ENCODE data around the gene AK6. TPM values are rescaled to one million over a fixed set of nuclear protein-coding genes. Genes with fewer than 3 reads are reported as not detected.

The AK6 gene
- total RNA-seq, 1 donor from 2014 or later, result 31.4 TPM

DNA sequence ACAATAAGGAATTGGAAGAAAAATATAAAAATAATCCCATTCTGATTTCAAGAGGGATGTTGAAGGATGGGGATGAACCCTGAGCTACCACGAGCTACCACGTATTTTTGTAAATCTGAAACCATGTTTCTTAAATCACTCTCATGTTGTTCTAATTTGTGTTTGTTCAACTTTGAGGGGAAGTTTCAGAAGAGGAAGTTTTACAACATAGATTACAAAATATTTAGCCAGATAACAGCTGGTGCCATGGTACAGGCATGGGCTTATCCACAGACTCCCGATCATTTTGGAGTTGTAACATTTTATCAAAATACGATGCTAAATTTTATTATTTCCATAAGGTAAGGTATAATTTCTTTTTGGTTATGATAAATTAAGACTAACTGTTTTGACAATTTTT, 51.9 kb downstream of the AK6 start:
- TF ChIP-seq, protein P1, sequence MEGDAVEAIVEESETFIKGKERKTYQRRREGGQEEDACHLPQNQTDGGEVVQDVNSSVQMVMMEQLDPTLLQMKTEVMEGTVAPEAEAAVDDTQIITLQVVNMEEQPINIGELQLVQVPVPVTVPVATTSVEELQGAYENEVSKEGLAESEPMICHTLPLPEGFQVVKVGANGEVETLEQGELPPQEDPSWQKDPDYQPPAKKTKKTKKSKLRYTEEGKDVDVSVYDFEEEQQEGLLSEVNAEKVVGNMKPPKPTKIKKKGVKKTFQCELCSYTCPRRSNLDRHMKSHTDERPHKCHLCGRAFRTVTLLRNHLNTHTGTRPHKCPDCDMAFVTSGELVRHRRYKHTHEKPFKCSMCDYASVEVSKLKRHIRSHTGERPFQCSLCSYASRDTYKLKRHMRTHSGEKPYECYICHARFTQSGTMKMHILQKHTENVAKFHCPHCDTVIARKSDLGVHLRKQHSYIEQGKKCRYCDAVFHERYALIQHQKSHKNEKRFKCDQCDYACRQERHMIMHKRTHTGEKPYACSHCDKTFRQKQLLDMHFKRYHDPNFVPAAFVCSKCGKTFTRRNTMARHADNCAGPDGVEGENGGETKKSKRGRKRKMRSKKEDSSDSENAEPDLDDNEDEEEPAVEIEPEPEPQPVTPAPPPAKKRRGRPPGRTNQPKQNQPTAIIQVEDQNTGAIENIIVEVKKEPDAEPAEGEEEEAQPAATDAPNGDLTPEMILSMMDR (IDR thresholded peaks at IDR 0.05), result no peak
- no peak for DNase-seq
- H3K36me3 ChIP-seq, result peaks cover 22% of the 10 kb centered on the region
- no peaks in the 10 kb centered on the region for H3K9me3 ChIP-seq
- no peaks in the 10 kb centered on the region for H3K4me1 ChIP-seq
- H3K27ac ChIP-seq, result no peak overlapping the region
- H3K27me3 ChIP-seq, result no peaks in the 10 kb centered on the region
- ATAC-seq, result peak; percentile 45
- no peak overlapping the region for H3K4me3 ChIP-seq
- intact Hi-C loops (cut with DNase I), result no loop called here

DNA sequence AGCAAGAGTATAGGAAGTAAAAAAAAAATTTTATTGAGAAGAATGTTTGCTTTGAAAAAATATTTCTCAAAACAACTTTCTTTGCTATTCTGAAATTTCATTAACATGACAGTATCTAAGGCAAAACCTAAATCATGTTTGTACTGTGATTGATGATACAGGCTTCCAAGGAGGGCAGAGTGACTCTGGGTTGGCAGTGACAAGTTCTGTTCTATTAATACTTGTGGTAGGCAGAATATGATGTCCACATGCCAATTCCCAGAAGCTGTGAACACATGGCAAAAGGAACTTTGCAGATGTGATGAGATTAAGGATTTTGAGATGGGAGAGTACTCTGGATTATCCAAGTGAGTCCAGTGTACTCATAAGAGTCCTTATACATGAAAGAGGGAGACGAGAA, 53.3 kb downstream of the AK6 start:
- Histone ChIP-seq H3K36me3 (peaks cover 23% of the 10 kb centered on the region), H3K9me3 (no peaks in the 10 kb centered on the region), H3K27ac (no peak overlapping the region), H3K4me3 (no peak overlapping the region), H3K4me1 (no peaks in the 10 kb centered on the region), H3K27me3 (no peaks in the 10 kb centered on the region)
- TF ChIP-seq, protein P1 (IDR thresholded peaks at IDR 0.05), result no peak
- DNase-seq (no peak), ATAC-seq (no peak)
- intact Hi-C loops (cut with DNase I), result no loop called here

DNA sequence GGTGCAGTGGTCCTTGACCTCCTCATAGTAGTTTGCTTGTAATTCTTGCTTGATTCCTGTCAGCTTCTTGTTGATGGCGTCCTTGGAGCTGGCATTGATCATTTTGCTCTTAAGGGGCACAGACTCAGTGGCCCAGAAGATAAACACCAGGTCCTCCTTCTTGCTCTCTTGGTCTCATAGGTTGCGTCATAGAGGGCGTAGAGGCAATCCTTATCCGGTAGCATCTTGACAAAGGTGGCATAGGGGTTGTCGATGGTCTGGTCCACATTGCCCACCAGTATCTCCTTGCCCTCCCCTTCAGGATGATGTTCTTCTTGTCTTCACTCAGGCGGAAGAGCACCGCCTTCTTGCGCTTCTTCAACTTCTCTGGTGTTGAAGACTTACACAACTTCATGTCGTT, 55.9 kb downstream of the AK6 start:
- ATAC-seq, result no peak
- H3K27me3 ChIP-seq, result no peaks in the 10 kb centered on the region
- no peak overlapping the region for H3K4me3 ChIP-seq
- no peaks in the 10 kb centered on the region for H3K9me3 ChIP-seq
- intact Hi-C loops (cut with DNase I), result no loop called here
- DNase-seq, result no peak
- peaks cover 10% of the 10 kb centered on the region for H3K36me3 ChIP-seq
- no peak overlapping the region for H3K27ac ChIP-seq
- no peaks in the 10 kb centered on the region for H3K4me1 ChIP-seq
- TF ChIP-seq, protein P1 (IDR thresholded peaks at IDR 0.05), result no peak

DNA sequence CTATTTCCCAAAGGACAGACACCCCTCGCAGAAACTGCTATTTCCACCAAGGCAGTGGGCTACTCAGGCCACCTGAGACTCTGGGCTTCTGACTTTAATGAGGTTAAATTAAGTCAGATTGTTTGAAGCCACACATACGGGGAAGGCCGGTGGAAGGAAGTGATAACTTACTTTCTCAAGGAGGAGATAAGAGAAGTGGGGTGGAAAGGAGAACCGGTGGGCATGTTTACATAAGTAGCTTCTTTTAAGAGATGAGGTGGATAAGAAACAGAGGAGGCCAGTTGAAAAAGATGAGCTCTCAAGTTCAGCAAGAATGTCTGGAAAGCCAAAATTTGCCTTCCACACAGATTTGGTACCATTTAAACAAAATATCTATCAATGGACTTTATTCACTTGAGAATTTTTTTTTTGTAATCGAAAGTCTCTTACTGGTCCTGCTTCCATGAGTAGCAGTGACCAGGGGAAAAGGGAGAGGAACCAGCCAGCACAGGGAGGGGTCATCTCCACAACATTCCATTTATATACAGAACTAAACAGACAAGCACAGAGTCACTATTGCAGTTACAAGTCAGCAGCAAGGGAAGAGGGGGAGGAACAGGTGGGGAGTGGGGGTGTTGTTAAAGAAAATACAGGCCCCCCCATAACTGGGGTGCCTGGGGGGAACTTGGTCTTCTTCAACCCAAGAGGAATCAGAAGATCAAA, 56.7 kb downstream of the AK6 start:
- Histone ChIP-seq H3K9me3 (no peaks in the 10 kb centered on the region), H3K36me3 (peaks cover 13% of the 10 kb centered on the region), H3K27ac (no peak overlapping the region), H3K4me1 (no peaks in the 10 kb centered on the region), H3K27me3 (no peaks in the 10 kb centered on the region), H3K4me3 (no peak overlapping the region)
- DNase-seq, result no peak
- intact Hi-C loops (cut with DNase I), result no loop called here
- TF ChIP-seq, protein P1 (IDR thresholded peaks at IDR 0.05), result no peak
- no peak for ATAC-seq

DNA sequence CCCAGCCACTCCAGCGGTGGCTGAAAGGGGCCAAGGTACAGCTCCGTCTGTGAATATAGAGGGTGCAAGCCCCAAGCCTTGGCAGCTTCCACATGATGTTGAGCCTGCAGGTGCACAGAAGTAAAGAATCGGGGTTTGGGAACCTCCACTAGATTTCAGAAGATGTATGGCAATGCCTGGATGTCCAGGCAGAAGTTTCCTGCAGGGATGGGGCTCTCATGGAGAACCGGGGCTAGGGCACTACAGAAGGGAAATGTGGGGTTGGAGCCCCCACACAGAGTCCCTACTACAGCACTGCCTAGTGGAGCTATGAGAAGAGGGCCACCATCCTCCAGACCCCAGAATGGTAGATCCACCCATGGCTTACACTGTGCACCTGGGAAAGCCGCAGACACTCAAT, 59.9 kb downstream of the AK6 start:
- no peaks in the 10 kb centered on the region for H3K4me1 ChIP-seq
- ATAC-seq, result no peak
- H3K9me3 ChIP-seq, result no peaks in the 10 kb centered on the region
- H3K36me3 ChIP-seq, result peaks cover 23% of the 10 kb centered on the region
- intact Hi-C loops (cut with DNase I), result no loop called here
- H3K4me3 ChIP-seq, result no peak overlapping the region
- TF ChIP-seq, protein P1 (IDR thresholded peaks at IDR 0.05), result no peak
- no peaks in the 10 kb centered on the region for H3K27me3 ChIP-seq
- no peak for DNase-seq
- no peak overlapping the region for H3K27ac ChIP-seq

Measured in upper lobe of right lung (tissue), 1 donor.